Ovary (tissue), 3 donors: Measurements from ENCODE around the gene GMEB2.

Experiments used
- CTCF ChIP-seq, 3 donors: fragments of 450-650 bp in 2 of 3; fragments of 200-600 bp in 1 of 3; IDR thresholded peaks; one replicate each; pipeline versions ENCODE4 v1.5.1 to v1.8.0; 2016 to 2022; ENCODE audit warnings: antibody characterized with exemption in 3 of 3, mild to moderate bottlenecking in 1 of 3
- EP300 ChIP-seq: sonication (generic); formaldehyde crosslinking; IDR thresholded peaks from one replicate; pipeline ENCODE4 v1.6.1; 2017; ENCODE audit warnings: antibody characterized with exemption
- POLR2A ChIP-seq: fragments of 450-650 bp; IDR thresholded peaks from one replicate; pipeline ENCODE4 v1.6.1; 2017; ENCODE audit warnings: antibody characterized with exemption, mild to moderate bottlenecking, moderate library complexity
- donor health status: DM: no; HTN: no; CAD: no.

GRCh38 chr20:63596423-63596822 is 30.5 kb downstream of the GMEB2 start:
- TF ChIP-seq CTCF (IDR thresholded peaks at IDR 0.05) (no peak), POLR2A (no peak), EP300 (no peak)
